ENCODE measurements around the gene CCL4. TPM values are rescaled to one million over a fixed set of nuclear protein-coding genes. Genes with fewer than 3 reads are reported as not detected.

Gene CCL4
- total RNA-seq, 1 experiment from 2014 or later: 1.2 TPM

GRCh38 chr17:36132421-36132831, 28.8 kb downstream of the CCL4 start:
- ChIA-PET CTCF (interaction anchor here (0.7 to 3.3 kb wide), 2 partner anchors 15 to 17 kb away, joined by 3 to 37 read pairs; no protein-coding TSS in a partner anchor), RAD21 (ENCODE audit: low non-redundant PET in 1 of 2, low total read pairs in 2 of 2, uncharacterized antibody in 2 of 2, unreplicated experiment in 2 of 2) (no interaction called here), POLR2A (no interaction called here)
- no peaks in the 10 kb centered on the region for H3K9me3 ChIP-seq (ENCODE audit: control insufficient read depth in 1 of 2, insufficient read depth in 1 of 2, low read depth in 1 of 2, low read length in 2 of 2)
- DNase-seq (ENCODE audit: low read depth, low spot score): no peak
- TF ChIP-seq FOSL1 (IDR thresholded peaks at IDR 0.05; ENCODE audit: low read depth) (no peak), SIN3A (IDR thresholded peaks at IDR 0.05; ENCODE audit: low read depth) (no peak), CBX3 (IDR thresholded peaks at IDR 0.05; ENCODE audit: low read depth) (no peak), EZH2 (IDR thresholded peaks at IDR 0.05) (no peak), ATF3 (IDR thresholded peaks at IDR 0.05) (no peak), JUND (IDR thresholded peaks at IDR 0.05) (no peak), POLR2A (IDR thresholded peaks at IDR 0.05; ENCODE audit: borderline replicate concordance, extremely low read depth, insufficient read depth, insufficient read length) (no peak), SRF (IDR thresholded peaks at IDR 0.05; ENCODE audit: low read depth) (no peak), ZFX (IDR thresholded peaks at IDR 0.05) (no peak), CEBPB (IDR thresholded peaks at IDR 0.05; ENCODE audit: low read depth) (no peak), EGR1 (IDR thresholded peaks at IDR 0.05; ENCODE audit: low read depth) (no peak), REST (IDR thresholded peaks at IDR 0.05; ENCODE audit: low read depth) (no peak), TCF7L2 (IDR thresholded peaks at IDR 0.05; ENCODE audit: borderline replicate concordance, extremely low read depth, insufficient read depth, insufficient read length) (no peak), YY1 (IDR thresholded peaks at IDR 0.05; ENCODE audit: extremely low read depth, insufficient replicate concordance, low read depth, low read length) (no peak), ELF1 (IDR thresholded peaks at IDR 0.05; ENCODE audit: borderline replicate concordance, low read depth) (no peak), EZH2phosphoT487 (IDR thresholded peaks at IDR 0.05; ENCODE audit: borderline replicate concordance) (no peak), ZNF274 (IDR thresholded peaks at IDR 0.05; ENCODE audit: low read depth, low read length) (no peak), ZBTB33 (IDR thresholded peaks at IDR 0.05; ENCODE audit: extremely low read depth, insufficient replicate concordance, low read length) (no peak)
- H3K4me2 ChIP-seq (ENCODE audit: low read length): no peak overlapping the region
- no TSS peak for BruUV-seq (replicated peaks)
- no peaks in the 10 kb centered on the region for H4K20me1 ChIP-seq (ENCODE audit: insufficient read depth)
- H3K36me3 ChIP-seq (ENCODE audit: control insufficient read depth in 1 of 2, insufficient read depth in 2 of 2, low read length in 2 of 2): no peaks in the 10 kb centered on the region
- H3K4me1 ChIP-seq (ENCODE audit: control insufficient read depth in 1 of 2, insufficient read depth in 2 of 2, low read length in 2 of 2): no peaks in the 10 kb centered on the region
- H3K9ac ChIP-seq (ENCODE audit: low read length): no peak overlapping the region
- no peak overlapping the region for H3K4me3 ChIP-seq (replicated peaks in 1 of 2; ENCODE audit: low read depth in 1 of 2, low read length in 2 of 2)
- intact Hi-C loops (cut with micrococcal nuclease): no loop called here
- ATAC-seq: no peak
- no peak overlapping the region for H3K27ac ChIP-seq (ENCODE audit: low read depth, low read length)
- no peak overlapping the region for H2AFZ ChIP-seq (ENCODE audit: low read depth, low read length, poor library complexity, severe bottlenecking)
- 0 out of 2 replicates have a peak, but pooled peaks cover 7% of the 10 kb centered on the region for H3K27me3 ChIP-seq (ENCODE audit: insufficient read depth, low read length)
- H3K79me2 ChIP-seq (ENCODE audit: insufficient read depth, low read length): no peaks in the 10 kb centered on the region
- H3K9me2 ChIP-seq (ENCODE audit: insufficient read depth): no peaks in the 10 kb centered on the region
